GM18507 (cell line): ENCODE results near the gene LMAN2L.
A peak's percentile ranks its signal among the peaks of the same experiment; 100 is the strongest.

Experiments
- DNase-seq: peaks from one replicate; pipeline ENCODE4 v3.0.0; 2011; ENCODE audit warnings: low read depth; ENCODE audit not compliant: insufficient read length; ENCODE audit errors: extremely low spot score
- FAIRE-seq: peaks from 2 replicates; lab custom pipeline; 2011; peaks lifted over from hg19 to GRCh38; lab: Jason Lieb, UNC

Gene LMAN2L

GRCh38 chr2:96739633-96740428 is at the start of gene LMAN2L:
Gene LMAN2L, minus strand, starts transcription at chr2:96740064. Its CDS starts 24 bp downstream, at chr2:96740040.
- DNase-seq = peak; percentile 87
- peak; percentile 95 for FAIRE-seq

GRCh38 chr2:96789245-96789617 is 49.4 kb upstream of the LMAN2L start:
- FAIRE-seq (no peak), DNase-seq (no peak)

GRCh38 chr2:96788442-96789244 is 48.8 kb upstream of the LMAN2L start:
- DNase-seq (no peak), FAIRE-seq (no peak)

GRCh38 chr2:96787411-96787810 is 47.5 kb upstream of the LMAN2L start:
- no peak for DNase-seq
- FAIRE-seq = no peak

- no peak for DNase-seq
- FAIRE-seq = no peak
Measured at GRCh38 chr2:96783388-96783787, 43.5 kb upstream of the LMAN2L start.

GRCh38 chr2:96775160-96775559 is 35.3 kb upstream of the LMAN2L start:
- DNase-seq = no peak
- FAIRE-seq = no peak

GRCh38 chr2:96773922-96774321 is 34.1 kb upstream of the LMAN2L start:
- peak; percentile 92 for FAIRE-seq
- DNase-seq = no peak

GRCh38 chr2:96772903-96773671 is 33.2 kb upstream of the LMAN2L start:
- FAIRE-seq = peak; percentile 94

GRCh38 chr2:96771796-96772618 is 32.1 kb upstream of the LMAN2L start:
- FAIRE-seq (no peak), DNase-seq (no peak)

More at GRCh38 chr2:96772903-96773671, 33.2 kb upstream of the LMAN2L start:
- no peak for DNase-seq

- DNase-seq (no peak), FAIRE-seq (no peak)
Measured at GRCh38 chr2:96770442-96771202, 30.8 kb upstream of the LMAN2L start.

GRCh38 chr2:96769814-96770213 is 29.9 kb upstream of the LMAN2L start:
- DNase-seq (no peak), FAIRE-seq (no peak)

GRCh38 chr2:96768083-96768561 is 28.3 kb upstream of the LMAN2L start:
- peak; percentile 84 for FAIRE-seq
- no peak for DNase-seq

- DNase-seq = no peak
- FAIRE-seq = no peak
Measured at GRCh38 chr2:96767135-96767871, 27.4 kb upstream of the LMAN2L start.

- DNase-seq = no peak
- no peak for FAIRE-seq
Measured at GRCh38 chr2:96764253-96764637, 24.4 kb upstream of the LMAN2L start.

GRCh38 chr2:96763511-96764252 is 23.8 kb upstream of the LMAN2L start:
- no peak for FAIRE-seq
- no peak for DNase-seq

GRCh38 chr2:96762529-96763311 is 22.9 kb upstream of the LMAN2L start:
- DNase-seq (no peak), FAIRE-seq (peak; percentile 54)
